Stimulated activated CD4-positive, alpha-beta T cell treated with anti-CD3 and anti-CD28 coated beads, Interleukin-1b, Interleukin-23, amount 100 ng/mL, for 48 hours (primary cell): ENCODE data around the gene TPD52L2.
"Not testable (repeated sequence)": the region's sequence is repeated elsewhere in the genome, so short reads cannot be mapped to it uniquely, and the experiment has no call there.

ENCODE experiments used
- DNase-seq: peaks from one replicate; pipeline ENCODE4 v3.0.0-alpha.2; 2020

TPD52L2 gene

DNA sequence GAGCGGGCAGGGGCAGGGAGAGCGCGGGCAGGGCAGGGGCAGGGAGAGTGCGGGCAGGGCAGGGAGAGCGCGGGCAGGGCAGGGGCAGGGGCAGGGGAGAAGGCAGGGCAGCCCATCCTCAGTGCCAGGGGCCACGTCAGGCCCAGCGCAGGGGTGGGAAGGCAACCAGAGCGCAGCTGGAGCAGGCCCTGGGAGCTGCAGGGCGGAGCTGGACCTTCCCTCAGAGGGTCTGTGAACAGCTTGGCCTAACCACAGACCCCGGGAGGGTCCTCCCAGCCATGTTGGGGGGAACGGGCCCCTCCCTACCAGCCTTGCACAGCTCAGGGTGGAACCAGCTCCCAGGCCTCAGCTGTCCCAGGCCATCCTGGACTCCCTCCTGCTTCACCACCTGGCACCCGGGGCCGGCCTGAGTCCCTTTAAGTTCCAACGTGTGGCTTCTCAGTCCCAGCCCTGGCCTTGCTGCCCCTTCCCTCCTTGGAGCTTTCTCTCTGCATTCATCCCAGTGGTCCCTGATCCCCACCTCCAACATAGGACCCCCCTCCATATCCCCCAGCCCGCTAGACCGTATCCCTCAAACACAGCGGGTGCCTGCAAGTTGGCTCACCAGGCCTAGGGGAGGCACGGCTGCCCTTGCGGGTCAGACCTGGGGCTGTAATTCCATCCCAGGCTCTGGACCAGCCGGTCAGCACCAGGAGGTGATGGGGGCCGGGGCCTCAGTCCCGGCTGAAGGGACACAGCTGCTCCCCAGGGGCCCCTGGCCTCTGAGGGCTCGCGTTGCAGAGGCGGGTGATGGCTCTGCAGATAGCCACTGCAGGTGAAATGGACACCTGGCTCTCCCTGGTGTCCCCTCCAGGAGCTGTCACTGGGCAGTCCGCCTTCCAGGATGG is 28.4 kb upstream of the TPD52L2 start:
- DNase-seq = no peak

DNA sequence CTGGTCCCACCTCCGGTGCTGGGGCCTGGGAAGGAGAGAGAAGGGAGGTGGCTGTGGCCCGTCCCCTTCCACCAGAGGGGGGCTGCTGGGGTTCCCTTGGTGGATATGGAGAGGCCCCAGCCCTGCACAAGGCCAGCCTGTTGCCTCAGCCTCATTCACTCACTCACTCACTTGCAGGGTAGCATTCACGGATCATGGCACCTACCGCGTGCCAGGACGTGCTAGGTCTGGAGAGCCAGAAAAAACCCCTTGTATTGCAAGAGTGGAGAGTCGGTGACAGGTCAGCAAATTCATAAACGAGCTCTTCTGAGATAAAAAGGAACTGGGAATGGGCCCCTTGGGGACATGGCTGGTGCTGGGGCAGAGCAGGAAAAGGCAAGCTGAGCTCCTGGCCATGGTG is 27.6 kb upstream of the TPD52L2 start:
- no peak for DNase-seq

DNA sequence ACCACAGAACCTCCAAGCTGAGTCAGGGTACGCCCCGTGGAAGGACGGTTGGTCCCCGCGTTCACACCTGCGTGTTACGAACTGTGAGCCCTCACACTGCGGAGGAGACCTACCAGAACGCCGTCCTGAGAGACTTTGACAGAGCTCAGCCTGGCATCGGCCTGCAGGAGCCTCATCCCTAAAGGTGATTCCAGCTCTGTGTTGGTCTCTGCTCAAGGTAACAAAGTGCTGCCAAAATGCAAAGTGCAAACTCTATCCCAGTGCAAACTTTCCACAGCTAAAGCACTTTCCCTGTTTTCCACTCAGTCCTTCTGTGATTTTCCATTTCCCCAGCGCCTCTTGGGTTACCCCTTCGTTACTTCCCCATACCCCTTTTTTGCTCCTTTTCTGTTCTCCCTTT is 25.4 kb upstream of the TPD52L2 start:
- no peak for DNase-seq

DNA sequence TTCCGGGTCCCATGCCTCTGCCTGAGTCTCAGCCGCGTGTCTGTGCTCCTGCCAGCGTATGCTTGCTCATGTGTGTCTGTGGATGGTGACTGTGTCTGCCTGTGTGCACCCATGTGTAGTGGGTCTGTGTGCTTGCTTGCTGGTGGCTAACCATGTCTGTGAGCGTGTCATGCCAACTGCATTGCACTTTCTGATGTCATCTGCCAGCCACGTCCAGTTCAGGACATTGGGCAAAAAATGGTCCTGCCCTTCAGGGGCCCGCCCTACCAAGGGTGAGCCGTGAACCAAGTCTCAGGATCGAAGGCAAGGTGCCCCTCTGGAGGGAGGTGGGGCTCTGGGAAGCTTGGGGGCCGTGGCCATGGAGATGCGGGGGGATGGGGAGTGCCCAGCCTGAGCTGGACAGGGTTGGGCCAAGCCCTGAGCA is 24.7 kb upstream of the TPD52L2 start:
- no peak for DNase-seq

DNA sequence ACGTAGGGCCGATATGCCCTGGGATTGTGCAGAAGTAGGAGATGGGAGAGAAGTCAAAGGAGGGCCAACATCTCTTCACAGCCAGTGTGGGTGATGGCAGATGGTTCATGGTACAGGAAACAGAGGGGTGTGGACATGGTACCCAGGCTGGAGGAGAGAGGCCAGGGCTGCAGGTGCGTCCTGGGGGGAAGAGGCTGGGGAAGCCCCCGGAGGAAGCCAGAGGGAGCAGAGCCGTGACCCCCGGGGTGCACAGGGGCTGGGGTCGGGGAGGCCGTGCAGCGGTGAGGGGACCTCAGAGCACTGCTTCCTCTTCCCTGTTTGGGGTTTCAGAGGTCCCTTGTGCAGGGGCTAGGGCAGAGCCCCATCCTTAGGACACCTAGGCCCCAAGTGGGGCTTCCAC is 22.8 kb upstream of the TPD52L2 start:
- DNase-seq = no peak

DNA sequence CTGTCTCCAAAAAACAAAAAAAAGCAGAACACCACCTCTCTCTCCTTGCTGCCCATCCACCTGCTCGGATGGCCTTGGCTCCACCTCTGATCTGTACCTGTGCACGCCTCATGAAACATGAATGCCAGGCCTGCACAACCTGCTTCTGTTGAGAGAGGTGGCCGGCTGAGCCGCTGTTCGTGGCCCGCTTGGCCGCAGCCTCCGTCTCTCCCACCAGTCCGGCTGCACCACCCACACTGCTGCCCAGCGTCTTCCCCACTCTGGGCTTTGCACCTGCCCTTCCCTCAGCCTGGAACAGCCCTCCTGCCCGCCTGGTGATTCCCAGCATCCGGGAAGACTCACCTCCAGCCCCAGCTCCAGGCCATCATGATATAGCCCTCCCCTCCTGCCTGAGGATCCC is 21.8 kb upstream of the TPD52L2 start:
- DNase-seq = no peak

DNA sequence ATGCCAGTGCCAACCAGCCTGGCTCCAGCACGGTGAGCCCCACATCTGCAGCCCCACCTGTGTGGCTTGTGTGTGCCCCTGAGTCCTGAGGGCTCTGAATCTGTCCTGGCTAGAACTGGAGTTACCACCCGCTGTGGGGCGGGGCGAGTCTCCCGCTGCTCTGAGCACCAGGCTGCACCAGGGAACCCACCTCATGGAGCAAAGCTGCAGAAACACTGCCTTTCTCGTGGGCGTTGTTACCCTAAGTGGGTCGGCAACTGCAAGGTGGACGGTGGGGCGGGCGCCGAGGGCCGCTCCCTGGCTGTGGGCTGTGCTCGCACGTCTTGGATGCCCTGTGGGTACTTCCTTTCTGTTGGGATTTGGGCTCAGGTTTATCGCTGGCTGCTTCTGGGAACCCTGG is 21.3 kb upstream of the TPD52L2 start:
- no peak for DNase-seq

DNA sequence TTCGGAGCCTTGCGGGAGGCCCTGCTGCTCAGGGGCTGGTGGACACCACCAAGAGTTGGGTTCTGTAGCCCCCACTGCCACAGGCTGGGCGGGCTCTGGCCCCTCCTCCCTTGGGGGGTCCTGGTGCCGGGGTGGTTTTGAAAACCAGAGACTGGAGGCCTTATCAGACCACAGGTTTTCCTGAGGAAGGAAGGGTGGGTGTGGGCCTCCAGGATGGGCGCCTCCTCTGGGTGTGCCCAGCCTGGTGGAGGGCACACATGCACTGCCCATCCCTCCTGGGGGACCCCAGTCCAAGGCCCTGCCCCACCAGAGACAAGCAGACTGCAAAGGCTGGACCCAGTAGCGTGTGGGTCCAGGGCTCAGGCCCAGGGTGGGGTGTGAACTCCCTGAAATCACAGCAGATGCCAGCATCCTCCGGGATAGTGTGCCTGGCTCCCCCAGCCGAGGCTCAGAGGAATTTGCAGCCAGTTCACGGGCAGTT is 20.5 kb upstream of the TPD52L2 start:
- no peak for DNase-seq

DNA sequence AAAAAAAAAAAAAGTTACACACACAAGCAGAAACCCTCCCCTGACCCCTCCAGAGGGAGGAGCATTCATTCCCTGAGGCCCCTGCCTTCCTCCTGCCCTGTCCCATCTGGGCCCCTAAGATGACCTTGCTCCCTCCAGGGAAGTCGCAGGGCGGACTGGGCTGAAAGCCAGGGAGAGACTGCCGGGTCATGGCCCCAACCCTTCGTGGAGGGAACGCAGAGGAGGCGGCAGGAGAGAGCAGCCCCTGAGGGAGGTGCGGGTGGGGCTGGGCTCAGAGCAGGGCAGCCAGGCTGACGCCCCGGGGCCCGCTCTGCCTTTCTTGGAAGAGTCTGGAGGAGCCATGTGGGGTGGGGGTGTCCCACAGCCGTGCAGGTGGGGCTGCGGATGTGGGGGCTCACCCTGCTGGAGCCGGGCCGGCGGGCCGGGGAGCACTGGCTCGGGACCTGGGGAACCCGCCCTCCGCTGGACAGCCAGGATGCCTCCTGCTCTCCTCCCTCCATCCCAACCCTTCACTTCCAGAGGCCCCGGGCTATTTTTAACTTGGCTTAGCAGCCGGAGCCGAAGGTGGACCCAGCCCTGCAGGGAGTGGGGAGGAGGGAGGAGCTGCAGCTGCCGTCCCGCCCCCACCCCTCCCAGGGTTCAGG is 18.8 kb upstream of the TPD52L2 start:
- DNase-seq = no peak

DNA sequence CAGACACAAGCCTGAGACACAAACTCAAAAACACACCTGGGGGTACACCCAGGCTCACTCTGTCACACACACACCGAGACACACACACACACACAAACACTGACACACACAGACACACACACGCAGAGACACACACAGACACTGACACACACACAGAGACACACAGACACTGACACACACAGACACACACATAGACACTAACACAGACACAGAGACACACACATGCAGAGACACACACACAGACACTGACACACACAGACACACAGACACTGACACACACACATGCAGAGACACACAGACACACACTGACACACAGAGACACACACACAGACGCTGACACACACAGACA is 18.2 kb upstream of the TPD52L2 start:
- no peak for DNase-seq

DNA sequence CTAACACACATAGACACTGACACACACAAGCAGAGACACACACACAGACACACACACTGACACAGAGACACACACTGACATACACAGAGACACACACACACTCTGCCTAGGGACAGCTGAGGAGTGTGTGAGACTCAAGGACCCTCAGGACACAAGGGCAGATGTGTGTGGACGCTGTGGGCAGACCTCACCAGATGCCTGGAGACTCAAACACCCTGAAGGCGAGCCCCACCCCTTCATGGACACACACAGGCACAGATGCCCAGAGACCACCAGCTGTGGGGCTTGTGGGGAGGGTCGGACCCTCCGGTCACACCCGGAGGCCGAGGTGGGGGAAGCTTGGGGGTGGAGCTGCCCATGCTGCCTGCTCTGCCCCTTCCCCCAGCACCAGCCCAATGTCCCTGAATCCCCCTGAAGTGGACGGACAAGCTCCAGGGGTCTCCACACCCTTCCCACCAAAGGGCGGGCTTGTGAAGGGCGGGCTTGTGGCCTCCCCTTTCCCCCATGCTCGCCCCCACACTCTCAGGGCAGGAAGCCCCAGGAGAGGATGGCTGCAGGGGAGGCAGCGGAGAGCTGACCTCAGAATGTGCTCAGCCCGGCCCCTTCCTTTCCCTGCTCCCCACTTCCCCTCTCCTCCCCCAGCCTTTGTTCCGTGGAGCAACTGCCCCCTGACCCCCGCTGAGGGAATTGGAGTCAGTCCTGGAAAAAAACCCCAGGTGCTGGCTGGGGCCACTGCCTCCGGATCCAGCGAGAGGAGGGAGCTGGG is 17.6 kb upstream of the TPD52L2 start:
- DNase-seq = no peak

DNA sequence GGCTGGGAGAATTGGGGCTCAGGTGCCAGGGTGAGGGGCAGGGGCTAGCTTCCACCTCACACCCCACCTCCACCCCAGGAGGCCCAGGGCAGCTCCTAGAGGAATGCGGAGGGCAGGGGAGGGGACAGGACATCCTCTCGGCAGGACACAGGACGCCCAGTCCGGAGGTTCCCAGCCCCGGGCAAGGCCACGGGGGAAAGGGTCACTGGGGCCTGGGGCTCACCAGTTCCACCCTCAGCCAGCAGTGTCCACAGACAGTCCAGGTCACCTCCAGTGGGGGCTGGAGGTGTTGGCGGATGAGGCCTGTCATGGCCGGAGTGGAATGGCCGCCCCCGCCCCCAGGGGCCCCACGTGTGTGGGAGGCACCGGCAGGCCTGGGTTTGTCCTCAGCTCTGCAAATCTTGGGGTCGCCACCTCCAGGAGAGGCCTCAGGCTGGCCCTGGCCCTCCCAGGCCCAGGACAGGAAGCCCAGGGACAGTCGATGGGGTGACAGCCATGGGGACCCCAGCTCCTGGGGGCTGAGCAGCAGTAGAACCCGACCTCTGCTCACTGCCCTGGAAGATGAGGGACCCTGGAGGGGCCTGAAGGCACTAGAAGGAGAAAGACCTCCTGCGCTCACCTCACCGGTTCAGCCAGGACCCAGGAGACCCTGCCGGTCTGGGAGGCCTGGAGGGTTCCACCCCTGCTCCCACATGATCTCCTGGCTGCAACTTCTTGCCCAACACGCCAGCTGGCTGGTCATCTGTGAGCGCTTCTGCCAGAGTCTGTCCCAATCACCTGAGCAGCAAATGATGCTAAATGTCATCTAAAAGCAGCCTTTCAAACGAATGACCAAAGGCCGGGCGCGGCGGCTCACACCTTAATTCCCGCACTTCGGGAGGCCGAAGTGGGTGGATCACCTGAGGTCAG is 16.8 kb upstream of the TPD52L2 start:
- DNase-seq = no peak

DNA sequence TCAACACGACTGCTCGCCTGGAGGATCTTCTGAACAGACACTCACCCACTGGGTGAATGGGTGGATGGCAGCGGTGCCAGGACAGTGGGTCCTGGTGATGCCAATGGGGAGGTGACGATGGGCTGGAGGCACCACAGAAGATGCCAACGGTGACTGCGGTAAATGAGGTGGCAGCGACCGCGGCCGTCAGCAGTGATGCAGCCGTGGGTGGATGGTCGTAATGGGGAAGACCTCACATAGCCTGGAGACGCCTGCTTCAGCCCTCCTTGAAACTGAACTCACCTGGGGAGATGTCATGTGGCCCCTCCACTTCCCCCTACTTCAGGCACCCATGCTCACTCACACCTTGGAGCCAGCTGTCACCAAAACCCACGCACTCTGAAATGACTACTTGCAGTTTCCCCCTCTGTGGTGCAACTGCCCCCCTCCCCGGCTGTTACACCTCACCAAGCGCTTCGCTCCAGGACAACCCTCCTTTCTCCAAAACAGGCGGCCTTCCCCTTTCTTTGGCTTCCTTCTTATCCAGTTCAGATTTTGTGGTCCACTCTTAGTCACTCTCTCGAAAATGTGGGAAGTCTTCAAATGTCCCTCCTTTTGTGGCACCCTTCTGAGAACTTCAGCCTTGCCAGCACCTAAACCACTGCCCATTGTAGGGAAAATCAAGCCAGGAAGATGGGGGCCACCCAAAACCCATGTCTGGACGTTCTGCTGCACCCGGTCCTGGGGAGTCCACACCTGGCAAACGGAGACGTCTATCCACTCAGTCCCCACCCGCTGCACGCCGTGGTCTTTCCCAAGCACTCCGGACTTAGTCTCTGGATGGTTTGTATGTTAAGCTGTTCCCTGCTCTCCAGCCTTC is 14.2 kb upstream of the TPD52L2 start:
- peak; percentile 70 for DNase-seq

DNA sequence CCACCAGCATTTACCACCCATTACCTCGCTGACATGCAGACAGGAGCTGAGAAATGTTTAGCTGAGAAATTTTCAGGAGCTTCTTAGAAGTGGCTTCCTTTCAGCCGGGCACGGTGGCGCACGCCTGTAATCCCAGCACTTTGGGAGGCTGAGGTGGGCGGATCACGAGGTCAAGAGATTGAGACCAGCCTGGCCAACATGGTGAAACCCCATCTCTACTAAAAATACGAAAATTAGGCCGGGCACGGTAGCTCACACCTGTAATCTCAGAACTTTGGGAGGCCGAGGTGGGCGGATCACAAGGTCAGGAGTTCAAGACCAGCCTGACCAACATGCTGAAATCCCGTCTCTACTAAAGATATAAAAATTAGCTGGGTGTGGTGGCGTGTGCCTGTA is 13.5 kb upstream of the TPD52L2 start:
- DNase-seq = not testable (repeated sequence)

DNA sequence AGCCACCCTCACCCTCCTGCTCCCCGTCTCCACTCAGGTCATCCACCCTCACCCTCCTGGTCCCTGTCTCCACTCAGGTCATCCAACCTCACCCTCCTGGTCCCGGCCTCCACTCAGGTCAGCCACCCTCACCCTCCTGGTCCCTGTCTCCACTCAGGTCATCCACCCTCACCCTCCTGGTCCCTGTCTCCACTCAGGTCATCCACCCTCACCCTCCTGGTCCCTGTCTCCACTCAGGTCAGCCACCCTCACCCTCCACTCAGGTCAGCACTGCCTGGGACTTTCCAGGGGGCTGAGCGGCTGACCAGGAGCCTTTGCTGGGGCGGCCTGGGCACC is 11.4 kb upstream of the TPD52L2 start:
- not testable (repeated sequence) for DNase-seq

DNA sequence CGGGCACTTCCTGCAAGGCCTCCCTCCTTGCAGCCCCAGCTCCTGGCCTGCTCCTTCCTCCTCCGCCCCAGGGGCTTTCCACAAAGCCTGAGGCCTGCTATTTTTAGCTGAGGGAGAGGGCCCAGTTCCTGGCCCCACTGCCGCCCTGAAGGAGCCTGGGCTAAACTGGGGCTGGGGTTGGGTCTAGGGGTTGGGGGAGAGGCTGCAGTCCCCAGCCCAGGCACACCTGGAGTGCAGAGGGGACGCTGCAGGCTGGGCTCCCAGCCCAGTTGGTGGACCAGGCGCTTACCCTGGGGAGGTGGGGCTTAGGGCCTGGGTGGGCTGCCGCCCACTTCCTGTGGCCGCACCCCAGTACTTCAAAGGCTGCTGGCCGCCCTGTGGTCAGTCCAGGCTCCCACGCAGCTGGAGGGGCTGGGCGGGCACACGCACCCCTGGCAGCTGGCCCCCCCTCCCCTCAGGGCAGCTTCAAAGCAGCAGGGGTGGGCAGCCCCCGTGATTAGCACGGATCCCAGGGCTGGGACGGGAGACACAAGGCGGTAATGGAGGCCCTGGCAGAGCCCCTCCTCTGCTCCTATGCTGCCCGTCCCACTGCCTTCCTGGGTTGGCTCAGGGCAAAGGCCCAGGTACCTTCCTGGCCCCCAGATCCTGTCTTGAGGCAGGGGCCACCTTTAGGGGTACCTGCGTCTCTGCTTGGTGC is 10.9 kb upstream of the TPD52L2 start:
- no peak for DNase-seq

DNA sequence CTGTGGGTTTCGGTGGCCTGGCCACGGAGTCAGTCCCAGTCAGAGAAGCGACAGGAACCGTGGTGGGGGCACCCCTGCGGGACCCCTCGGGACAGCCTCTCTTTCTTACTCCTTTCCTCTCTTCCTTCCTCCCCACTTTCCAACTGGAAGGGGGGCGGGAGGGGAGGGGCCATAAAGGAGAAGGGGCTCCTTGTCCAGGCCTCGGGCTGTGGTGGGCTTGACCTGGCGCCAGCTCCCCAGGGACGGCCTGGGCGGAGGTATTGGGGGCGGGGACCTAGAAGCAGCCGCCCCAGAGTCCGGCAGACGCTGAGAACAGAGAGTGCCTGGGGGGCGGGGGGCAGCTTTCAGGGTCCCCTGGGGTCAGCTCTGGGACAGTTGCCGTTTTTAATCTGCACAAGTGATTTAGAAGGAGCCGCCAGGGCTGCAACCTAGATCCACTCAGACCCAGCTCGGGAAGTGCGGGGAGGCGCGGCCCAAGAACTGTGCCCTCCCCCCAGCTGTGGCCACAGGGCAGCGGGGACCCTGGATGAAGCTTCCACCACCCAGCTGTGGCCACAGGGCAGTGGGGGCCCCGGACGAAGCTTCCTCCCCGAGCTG is 10.2 kb upstream of the TPD52L2 start:
- DNase-seq = no peak

DNA sequence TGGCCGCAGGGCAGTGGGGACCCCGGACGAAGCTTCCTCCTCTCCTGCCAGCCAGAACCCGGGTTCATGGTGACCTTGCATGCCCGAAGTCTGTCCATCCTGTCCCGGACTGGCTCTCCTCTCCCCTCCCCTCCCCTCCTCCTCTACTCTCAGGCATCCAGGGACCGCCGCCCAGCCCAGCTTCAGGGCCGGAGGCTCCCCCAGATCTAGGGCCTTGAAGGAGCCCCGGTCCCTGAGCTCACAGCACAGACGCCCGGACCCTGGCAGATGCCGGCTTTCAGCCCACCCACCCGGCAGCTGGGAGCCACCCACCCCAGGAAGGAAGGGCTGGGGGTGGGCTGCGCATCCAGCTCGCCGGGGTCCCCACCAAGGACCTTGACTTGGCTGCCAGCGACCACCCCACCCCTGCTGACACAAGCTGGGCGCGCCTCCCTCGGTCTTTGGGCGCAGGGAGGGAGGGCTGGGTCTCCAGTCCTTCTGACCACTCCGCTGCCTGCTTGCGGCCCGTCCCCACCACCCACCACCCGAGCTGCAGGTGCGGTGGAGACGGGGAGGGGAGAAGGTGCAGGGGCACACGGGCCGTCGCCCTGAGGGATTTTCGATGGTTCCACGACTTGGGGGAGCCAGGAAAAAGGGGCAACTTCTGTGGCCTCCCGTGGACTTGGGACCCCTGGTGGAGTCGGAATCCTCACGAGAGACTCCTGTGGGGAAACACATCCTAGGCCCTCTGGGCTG is 9.5 kb upstream of the TPD52L2 start:
- DNase-seq = no peak

DNA sequence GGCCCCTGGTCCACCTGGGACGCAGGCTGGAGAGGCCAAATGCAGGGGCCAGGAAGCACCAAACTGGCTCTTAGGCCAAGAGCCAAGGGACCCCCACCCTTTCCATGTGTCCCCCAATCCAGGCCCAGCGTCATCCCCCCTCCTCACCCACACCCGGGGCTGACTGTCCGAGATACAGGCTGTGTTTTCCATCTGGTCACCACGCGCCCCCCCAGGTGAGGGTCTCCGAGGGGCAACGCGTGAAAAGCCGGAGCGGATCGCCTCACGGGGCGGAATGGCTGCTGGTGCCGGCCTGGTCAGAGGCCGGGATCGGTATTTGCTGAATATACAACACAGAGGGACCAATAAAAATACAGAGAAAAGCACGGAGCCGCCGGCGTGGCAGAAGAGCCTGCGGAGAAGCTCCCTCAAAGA is 9.0 kb upstream of the TPD52L2 start:
- no peak for DNase-seq
